Measurements from ENCODE around the gene AGAP1.

- TF ChIP-seq, protein P1, sequence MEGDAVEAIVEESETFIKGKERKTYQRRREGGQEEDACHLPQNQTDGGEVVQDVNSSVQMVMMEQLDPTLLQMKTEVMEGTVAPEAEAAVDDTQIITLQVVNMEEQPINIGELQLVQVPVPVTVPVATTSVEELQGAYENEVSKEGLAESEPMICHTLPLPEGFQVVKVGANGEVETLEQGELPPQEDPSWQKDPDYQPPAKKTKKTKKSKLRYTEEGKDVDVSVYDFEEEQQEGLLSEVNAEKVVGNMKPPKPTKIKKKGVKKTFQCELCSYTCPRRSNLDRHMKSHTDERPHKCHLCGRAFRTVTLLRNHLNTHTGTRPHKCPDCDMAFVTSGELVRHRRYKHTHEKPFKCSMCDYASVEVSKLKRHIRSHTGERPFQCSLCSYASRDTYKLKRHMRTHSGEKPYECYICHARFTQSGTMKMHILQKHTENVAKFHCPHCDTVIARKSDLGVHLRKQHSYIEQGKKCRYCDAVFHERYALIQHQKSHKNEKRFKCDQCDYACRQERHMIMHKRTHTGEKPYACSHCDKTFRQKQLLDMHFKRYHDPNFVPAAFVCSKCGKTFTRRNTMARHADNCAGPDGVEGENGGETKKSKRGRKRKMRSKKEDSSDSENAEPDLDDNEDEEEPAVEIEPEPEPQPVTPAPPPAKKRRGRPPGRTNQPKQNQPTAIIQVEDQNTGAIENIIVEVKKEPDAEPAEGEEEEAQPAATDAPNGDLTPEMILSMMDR (IDR thresholded peaks at IDR 0.05) = no peak
- no peak for TF ChIP-seq CEBPB (IDR thresholded peaks at IDR 0.05)
- TF ChIP-seq, protein P2, sequence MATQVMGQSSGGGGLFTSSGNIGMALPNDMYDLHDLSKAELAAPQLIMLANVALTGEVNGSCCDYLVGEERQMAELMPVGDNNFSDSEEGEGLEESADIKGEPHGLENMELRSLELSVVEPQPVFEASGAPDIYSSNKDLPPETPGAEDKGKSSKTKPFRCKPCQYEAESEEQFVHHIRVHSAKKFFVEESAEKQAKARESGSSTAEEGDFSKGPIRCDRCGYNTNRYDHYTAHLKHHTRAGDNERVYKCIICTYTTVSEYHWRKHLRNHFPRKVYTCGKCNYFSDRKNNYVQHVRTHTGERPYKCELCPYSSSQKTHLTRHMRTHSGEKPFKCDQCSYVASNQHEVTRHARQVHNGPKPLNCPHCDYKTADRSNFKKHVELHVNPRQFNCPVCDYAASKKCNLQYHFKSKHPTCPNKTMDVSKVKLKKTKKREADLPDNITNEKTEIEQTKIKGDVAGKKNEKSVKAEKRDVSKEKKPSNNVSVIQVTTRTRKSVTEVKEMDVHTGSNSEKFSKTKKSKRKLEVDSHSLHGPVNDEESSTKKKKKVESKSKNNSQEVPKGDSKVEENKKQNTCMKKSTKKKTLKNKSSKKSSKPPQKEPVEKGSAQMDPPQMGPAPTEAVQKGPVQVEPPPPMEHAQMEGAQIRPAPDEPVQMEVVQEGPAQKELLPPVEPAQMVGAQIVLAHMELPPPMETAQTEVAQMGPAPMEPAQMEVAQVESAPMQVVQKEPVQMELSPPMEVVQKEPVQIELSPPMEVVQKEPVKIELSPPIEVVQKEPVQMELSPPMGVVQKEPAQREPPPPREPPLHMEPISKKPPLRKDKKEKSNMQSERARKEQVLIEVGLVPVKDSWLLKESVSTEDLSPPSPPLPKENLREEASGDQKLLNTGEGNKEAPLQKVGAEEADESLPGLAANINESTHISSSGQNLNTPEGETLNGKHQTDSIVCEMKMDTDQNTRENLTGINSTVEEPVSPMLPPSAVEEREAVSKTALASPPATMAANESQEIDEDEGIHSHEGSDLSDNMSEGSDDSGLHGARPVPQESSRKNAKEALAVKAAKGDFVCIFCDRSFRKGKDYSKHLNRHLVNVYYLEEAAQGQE (IDR thresholded peaks at IDR 0.05) = no peak
- TF ChIP-seq EHF (CRISPR knock-in tag; IDR thresholded peaks at IDR 0.05) = no peak
These were observed 677.9 kb downstream of the AGAP1 start for GRCh38 chr2:236171680-236172254.

Data from A549 (cell line).